Stimulated activated CD8-positive, alpha-beta memory T cell treated with anti-CD3 and anti-CD28 coated beads, Interleukin-15, amount 100 ng/mL, for 4 hours (primary cell): Measurements from ENCODE around the gene WASF2.

Experiments
- DNase-seq, 2 donors: peaks; one replicate each; pipeline ENCODE4 v3.0.0-alpha.2; 2020; ENCODE audit warnings: low read depth in 2 of 2

The WASF2 gene

GRCh38 chr1:27358038-27358927 lies 131.7 kb downstream of the WASF2 start:
- DNase-seq = no peak

- peak in 1 of 2 donors; percentile 52 for DNase-seq
These were observed 132.5 kb downstream of the WASF2 start for GRCh38 chr1:27357281-27358037.

- DNase-seq = no peak
These were observed 133.2 kb downstream of the WASF2 start for GRCh38 chr1:27356619-27357280.

GRCh38 chr1:27356277-27356618 lies 133.7 kb downstream of the WASF2 start:
- no peak for DNase-seq

GRCh38 chr1:27355683-27356082 lies 134.3 kb downstream of the WASF2 start:
- no peak for DNase-seq
